ENCODE data around the gene ZNF69.
"Not testable (repeated sequence)": the region's sequence is repeated elsewhere in the genome, so short reads cannot be mapped to it uniquely, and the experiment has no call there.

ZNF69 gene

DNA sequence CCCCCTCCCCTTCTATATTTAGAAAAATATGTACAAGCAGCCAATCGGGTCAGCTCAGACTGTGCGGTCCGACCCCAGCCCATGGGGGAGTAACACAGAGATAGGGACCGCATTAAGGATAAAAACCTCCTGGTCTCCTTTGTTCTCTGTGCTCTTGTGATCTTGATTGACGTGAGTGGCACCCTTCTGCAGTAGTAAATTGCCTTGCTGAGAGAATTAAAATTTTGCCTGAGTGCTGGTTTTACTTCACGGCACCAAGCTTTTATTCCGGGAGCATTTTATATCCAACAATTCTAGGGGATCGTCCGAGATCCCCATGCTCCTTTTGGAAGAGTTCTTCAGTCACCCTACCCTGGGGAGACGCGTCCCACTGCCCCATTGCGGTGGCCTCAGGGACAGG, 7.0 kb upstream of the ZNF69 start:
- ChIA-PET CTCF (interaction anchor here (0.7 to 1.8 kb wide), 5 partner anchors 11 to 210 kb away, joined by 3 to 6 read pairs (median 4); partner anchors contain the start of gene ZNF491), POLR2A (no interaction called here)
- TF ChIP-seq, protein P1, sequence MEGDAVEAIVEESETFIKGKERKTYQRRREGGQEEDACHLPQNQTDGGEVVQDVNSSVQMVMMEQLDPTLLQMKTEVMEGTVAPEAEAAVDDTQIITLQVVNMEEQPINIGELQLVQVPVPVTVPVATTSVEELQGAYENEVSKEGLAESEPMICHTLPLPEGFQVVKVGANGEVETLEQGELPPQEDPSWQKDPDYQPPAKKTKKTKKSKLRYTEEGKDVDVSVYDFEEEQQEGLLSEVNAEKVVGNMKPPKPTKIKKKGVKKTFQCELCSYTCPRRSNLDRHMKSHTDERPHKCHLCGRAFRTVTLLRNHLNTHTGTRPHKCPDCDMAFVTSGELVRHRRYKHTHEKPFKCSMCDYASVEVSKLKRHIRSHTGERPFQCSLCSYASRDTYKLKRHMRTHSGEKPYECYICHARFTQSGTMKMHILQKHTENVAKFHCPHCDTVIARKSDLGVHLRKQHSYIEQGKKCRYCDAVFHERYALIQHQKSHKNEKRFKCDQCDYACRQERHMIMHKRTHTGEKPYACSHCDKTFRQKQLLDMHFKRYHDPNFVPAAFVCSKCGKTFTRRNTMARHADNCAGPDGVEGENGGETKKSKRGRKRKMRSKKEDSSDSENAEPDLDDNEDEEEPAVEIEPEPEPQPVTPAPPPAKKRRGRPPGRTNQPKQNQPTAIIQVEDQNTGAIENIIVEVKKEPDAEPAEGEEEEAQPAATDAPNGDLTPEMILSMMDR (IDR thresholded peaks at IDR 0.05; ENCODE audit: control extremely low read depth, extremely low read depth, low read depth, missing control alignments), result no peak
- DNase-seq (ENCODE audit: extremely low spot score), result no peak

DNA sequence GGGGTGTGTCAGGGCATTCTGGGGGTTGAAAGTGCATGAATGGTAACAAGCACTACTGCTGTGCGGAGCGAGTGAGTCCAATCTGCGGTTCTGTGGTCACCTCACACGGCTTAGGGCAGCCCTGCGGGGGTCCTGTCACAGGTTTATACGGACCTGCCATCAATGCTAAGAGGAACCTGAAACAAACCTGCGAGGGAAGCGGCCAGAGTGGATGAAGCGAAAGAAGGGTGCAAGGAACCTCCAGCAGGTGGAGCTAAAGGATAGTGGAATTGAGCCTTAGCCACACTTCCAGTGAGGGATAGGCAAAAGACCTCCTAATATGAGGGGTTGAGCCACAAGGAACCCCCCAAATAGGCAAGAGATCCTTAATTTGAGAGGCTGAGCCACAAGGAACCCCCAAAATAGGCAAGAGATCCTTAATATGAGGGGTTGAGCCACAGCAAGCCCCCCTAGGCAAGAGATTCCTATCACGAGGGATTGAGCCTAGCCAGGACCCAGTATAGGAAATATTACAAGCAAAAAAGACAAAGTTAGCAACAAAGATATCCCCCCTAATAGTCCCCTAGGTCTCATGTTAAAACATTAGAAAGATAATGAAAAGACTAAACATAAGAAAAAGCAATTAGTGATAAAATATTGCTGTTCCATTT, 6.3 kb upstream of the ZNF69 start:
- CTCF ChIA-PET, result interaction anchor here (0.9 to 1.8 kb wide), 3 partner anchors 43 to 108 kb away, joined by 3 to 6 read pairs (median 4); partner anchors contain the start of gene ZNF491
- DNase-seq (ENCODE audit: extremely low spot score), result peak; percentile 66
- TF ChIP-seq, protein P1 (IDR thresholded peaks at IDR 0.05; ENCODE audit: control extremely low read depth, extremely low read depth, low read depth, missing control alignments), result peak; percentile 40
- POLR2A ChIA-PET, result no interaction called here

DNA sequence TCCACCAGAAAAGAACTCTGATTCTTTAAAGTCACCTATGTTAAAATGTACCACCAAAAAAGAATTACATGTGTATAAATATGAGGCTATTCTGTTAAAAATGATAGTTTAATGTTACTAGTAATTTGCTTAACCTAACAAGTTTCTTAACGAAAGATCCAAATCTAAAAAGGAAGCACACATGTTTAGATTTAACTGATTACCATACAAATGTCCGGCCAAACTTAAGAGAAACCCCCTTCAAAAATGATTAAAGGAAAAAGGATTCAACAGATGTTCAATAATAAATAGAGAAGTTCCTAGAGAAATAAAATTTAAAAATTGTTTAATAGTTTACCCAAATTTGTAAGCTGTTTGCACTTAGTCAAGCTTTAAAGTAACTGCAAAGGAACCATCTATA, 5.0 kb upstream of the ZNF69 start:
- CTCF ChIA-PET, result interaction anchor here (1.2 to 3.1 kb wide), 2 partner anchors 107 to 258 kb away, joined by 3 to 12 read pairs; partner anchors contain the start of gene ZNF20

DNA sequence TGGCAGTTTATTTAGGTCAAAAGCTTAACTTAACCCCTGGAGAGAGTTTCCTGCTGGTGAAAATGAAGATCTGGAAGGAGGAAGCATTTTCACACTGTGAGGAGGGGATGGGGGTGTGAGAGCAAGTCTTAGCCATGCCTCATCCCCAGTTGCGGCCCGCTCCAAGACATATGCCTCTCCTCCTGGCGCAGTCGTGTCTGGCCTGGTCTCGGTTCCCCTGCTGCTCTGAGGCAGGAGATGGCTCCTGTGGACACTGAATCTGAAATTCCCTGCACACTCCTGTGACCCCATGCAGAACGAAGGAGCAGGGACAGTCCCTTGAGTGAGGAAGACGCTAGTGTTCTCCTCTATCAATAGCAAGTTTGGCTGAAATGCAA, 360 bp upstream of the ZNF69 start:
- no peak for DNase-seq (ENCODE audit: extremely low spot score)
- TF ChIP-seq, protein P1 (IDR thresholded peaks at IDR 0.05; ENCODE audit: control extremely low read depth, extremely low read depth, low read depth, missing control alignments), result no peak
- POLR2A ChIA-PET, result no interaction called here
- CTCF ChIA-PET, result interaction anchor here (1.1 to 1.8 kb wide), 3 partner anchors 9 to 172 kb away, joined by 3 to 4 read pairs (median 4); no protein-coding TSS in a partner anchor

More for the DNA sequence above, 5.0 kb upstream of the ZNF69 start:
- POLR2A ChIA-PET, result no interaction called here
- TF ChIP-seq, protein P1 (IDR thresholded peaks at IDR 0.05; ENCODE audit: control extremely low read depth, extremely low read depth, low read depth, missing control alignments), result no peak
- no peak for DNase-seq (ENCODE audit: extremely low spot score)

DNA sequence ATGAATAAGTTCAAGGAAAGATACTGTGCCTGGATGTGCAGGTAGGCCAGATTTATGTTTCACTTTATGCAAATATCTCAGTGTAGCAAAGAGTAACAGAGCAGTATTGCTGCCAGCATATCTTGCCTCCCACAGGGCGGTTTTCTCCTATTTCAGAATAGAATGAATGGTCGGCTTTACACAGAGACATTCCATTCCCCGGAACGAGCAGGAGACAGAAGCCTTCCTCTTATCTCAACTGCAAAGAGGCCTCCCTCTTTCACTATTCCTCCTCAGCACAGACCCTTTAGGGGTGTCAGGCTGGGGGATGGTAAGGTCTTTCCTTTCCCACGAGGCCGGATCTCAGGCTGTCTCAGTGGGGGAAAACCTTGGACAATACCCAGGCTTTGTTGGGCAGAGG, 2.3 kb downstream of the ZNF69 start:
- POLR2A ChIA-PET; CTCF ChIA-PET; DNase-seq (ENCODE audit: extremely low spot score): not testable (repeated sequence)

DNA sequence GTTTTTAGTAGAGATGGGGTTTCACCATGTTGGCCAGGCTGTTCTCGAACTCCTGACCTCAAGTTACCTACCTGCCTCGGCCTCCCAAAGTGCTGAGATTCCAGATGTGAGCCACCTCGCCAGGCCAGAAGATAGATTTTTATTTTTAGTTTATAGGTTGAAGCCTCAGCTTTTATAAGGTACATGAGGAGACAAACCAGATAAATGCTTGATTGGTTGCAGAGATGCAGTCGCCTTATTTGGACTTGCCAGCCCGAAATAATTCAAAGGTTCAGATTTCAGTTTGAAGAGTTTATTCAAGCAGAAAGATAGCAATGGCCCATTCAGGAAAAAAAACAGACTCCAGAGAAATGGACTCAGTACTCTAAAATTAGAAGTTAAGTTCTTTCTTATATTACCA, 3.1 kb downstream of the ZNF69 start:
- no peak for DNase-seq (ENCODE audit: extremely low spot score)
- ChIA-PET CTCF (interaction anchor here (1.0 to 1.9 kb wide), 2 partner anchors 11 to 16 kb away, joined by 3 to 4 read pairs; no protein-coding TSS in a partner anchor), POLR2A (no interaction called here)
- TF ChIP-seq, protein P1 (IDR thresholded peaks at IDR 0.05; ENCODE audit: control extremely low read depth, extremely low read depth, low read depth, missing control alignments), result no peak

DNA sequence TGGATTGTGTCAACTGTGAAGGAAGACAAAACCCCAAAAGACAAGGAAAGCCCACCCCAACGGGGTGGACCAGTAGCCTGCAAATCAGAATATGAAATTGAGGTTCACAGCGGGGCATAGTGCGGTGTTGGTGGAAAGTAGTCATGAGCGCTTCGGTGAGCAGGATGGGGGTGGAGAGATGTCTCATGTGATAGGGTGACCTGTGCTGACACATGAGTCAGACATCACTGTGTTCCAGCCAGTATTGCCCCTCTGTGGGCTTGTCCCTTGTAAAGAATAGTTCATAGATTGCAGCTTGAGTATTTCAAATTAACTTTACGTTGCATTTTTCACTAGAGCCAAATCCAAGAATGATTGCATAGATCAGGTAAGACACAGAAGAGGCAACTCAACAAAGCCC, 7.3 kb downstream of the ZNF69 start:
- ChIA-PET POLR2A (no interaction called here), CTCF (no interaction called here)

More for the DNA sequence above, 7.3 kb downstream of the ZNF69 start:
- TF ChIP-seq, protein P1 (IDR thresholded peaks at IDR 0.05; ENCODE audit: control extremely low read depth, extremely low read depth, low read depth, missing control alignments), result no peak
- DNase-seq (ENCODE audit: extremely low spot score), result no peak

Measured in GM10248 (cell line).